ENCODE data around the gene CDC42BPA. TPM values are rescaled to one million over a fixed set of nuclear protein-coding genes. Genes with fewer than 3 reads are reported as not detected.
"Not testable (repeated sequence)": the region's sequence is repeated elsewhere in the genome, so short reads cannot be mapped to it uniquely, and the experiment has no call there.

The CDC42BPA gene
- total and polyA plus RNA-seq, 2 of the 13 experiments (the other 11 are each of a cell fraction or from before 2014, with no cell fraction given) = 6.5 to 16.0 TPM

- TF ChIP-seq TFDP2 (CRISPR knock-in tag; IDR thresholded peaks at IDR 0.05) (no peak), ZNF569 (CRISPR knock-in tag; IDR thresholded peaks at IDR 0.05; ENCODE audit: borderline replicate concordance) (no peak), ZBTB8A (CRISPR knock-in tag; IDR thresholded peaks at IDR 0.05; ENCODE audit: borderline replicate concordance, low read depth) (no peak), ZSCAN20 (CRISPR knock-in tag; IDR thresholded peaks at IDR 0.05; ENCODE audit: borderline replicate concordance) (no peak)
Observed at GRCh38 chr1:227136210-227136820, 182.0 kb downstream of the CDC42BPA start (continued).

GRCh38 chr1:227134686-227135314, 183.5 kb downstream of the CDC42BPA start:
- BruUV-seq (replicated peaks) = no TSS peak

GRCh38 chr1:227132695-227133094, 185.6 kb downstream of the CDC42BPA start:
- in situ Hi-C loops (cut with HindIII; ENCODE audit: extremely low pct_ligation_motif_present, low pct_unique_long_range_greater_than_20kb); CTCF ChIA-PET (ENCODE audit: low intra/inter-chr PET ratio, low total read pairs); H3K27me3 ChIP-seq (ENCODE audit: control insufficient read depth in 1 of 2, insufficient read depth in 2 of 2, low read length in 2 of 2); DNase-seq (ENCODE audit: low spot score); ATAC-seq; H3K4me3 ChIP-seq (replicated peaks in 1 of 3; ENCODE audit: insufficient read depth in 1 of 3, low read depth in 2 of 3, low read length in 3 of 3); H3K4me1 ChIP-seq (ENCODE audit: insufficient read depth, low read length); H2AFZ ChIP-seq (ENCODE audit: low read length); POLR2A ChIA-PET; FAIRE-seq; H3K9ac ChIP-seq (ENCODE audit: insufficient read depth, low read depth, low read length); H3K79me2 ChIP-seq (ENCODE audit: insufficient read depth, low read length); H4K20me1 ChIP-seq (ENCODE audit: insufficient read depth, low read length); intact Hi-C loops (cut with micrococcal nuclease; ENCODE audit: unreplicated experiment); H3K4me2 ChIP-seq (ENCODE audit: low read depth, low read length); H3K9me3 ChIP-seq (ENCODE audit: low read length); H3K36me3 ChIP-seq (replicated peaks in 1 of 2; ENCODE audit: control insufficient read depth in 1 of 2, insufficient read depth in 2 of 2, low read length in 2 of 2); BruUV-seq (replicated peaks); H3K27ac ChIP-seq (ENCODE audit: extremely low read length, insufficient read depth, low read length): not testable (repeated sequence)
- WGBS (ENCODE audit: low lambda C conversion rate) = 85% methylated on average over 10 of the region's 32 CpGs

More at GRCh38 chr1:227134686-227135314, 183.5 kb downstream of the CDC42BPA start:
- no peak overlapping the region for H3K4me3 ChIP-seq (replicated peaks in 1 of 3; ENCODE audit: insufficient read depth in 1 of 3, low read depth in 2 of 3, low read length in 3 of 3)
- H3K79me2 ChIP-seq (ENCODE audit: insufficient read depth, low read length) = no peaks in the 10 kb centered on the region
- ChIA-PET CTCF (ENCODE audit: low intra/inter-chr PET ratio, low total read pairs) (no interaction called here), POLR2A (no interaction called here)
- intact Hi-C loops (cut with micrococcal nuclease; ENCODE audit: unreplicated experiment) = no loop called here
- H3K9me3 ChIP-seq (ENCODE audit: low read length) = no peaks in the 10 kb centered on the region
- H3K4me1 ChIP-seq (ENCODE audit: insufficient read depth, low read length) = no peaks in the 10 kb centered on the region
- no peaks in the 10 kb centered on the region for H4K20me1 ChIP-seq (ENCODE audit: insufficient read depth, low read length)
- H3K4me2 ChIP-seq (ENCODE audit: low read depth, low read length) = no peak overlapping the region
- no peak overlapping the region for H3K27ac ChIP-seq (ENCODE audit: extremely low read length, insufficient read depth, low read length)
- WGBS (ENCODE audit: low lambda C conversion rate) = 97% methylated on average over 2 of the region's 2 CpGs
- in situ Hi-C loops (cut with HindIII; ENCODE audit: extremely low pct_ligation_motif_present, low pct_unique_long_range_greater_than_20kb) = no loop called here
- FAIRE-seq = no peak
- no peak for ATAC-seq
- no peak overlapping the region for H2AFZ ChIP-seq (ENCODE audit: low read length)
- no peak for DNase-seq (ENCODE audit: low spot score)
- H3K27me3 ChIP-seq (ENCODE audit: control insufficient read depth in 1 of 2, insufficient read depth in 2 of 2, low read length in 2 of 2) = no peaks in the 10 kb centered on the region
- peaks cover 0 to 10% of the 10 kb centered on the region in 2 experiments; a peak in 2 of 5 replicates for H3K36me3 ChIP-seq (replicated peaks in 1 of 2; ENCODE audit: control insufficient read depth in 1 of 2, insufficient read depth in 2 of 2, low read length in 2 of 2)
- no peak overlapping the region for H3K9ac ChIP-seq (ENCODE audit: insufficient read depth, low read depth, low read length)
- TF ChIP-seq ISL2 (CRISPR knock-in tag; IDR thresholded peaks at IDR 0.05) (no peak), SMC3 (IDR thresholded peaks at IDR 0.05; ENCODE audit: low read length) (no peak), ZNF770 (CRISPR knock-in tag; IDR thresholded peaks at IDR 0.05) (no peak), ZNF773 (CRISPR knock-in tag; IDR thresholded peaks at IDR 0.05; ENCODE audit: borderline replicate concordance) (no peak), ZEB1 (IDR thresholded peaks at IDR 0.05; ENCODE audit: insufficient replicate concordance, low read depth) (no peak), FLYWCH1 (CRISPR knock-in tag; IDR thresholded peaks at IDR 0.05) (no peak), ATM (IDR thresholded peaks at IDR 0.05; ENCODE audit: borderline replicate concordance) (no peak), ZNF619 (CRISPR knock-in tag; IDR thresholded peaks at IDR 0.05) (no peak)
